Measurements from ENCODE around the gene ZNF678.

Gene ZNF678

GRCh38 chr1:227621211-227621610, 57.9 kb downstream of the ZNF678 start:
- no peak for DNase-seq
- no peaks in the 10 kb centered on the region for H3K36me3 ChIP-seq
- H3K4me3 ChIP-seq (ENCODE audit: low read depth, low read length), result no peak overlapping the region
- TF ChIP-seq CTCF (IDR thresholded peaks at IDR 0.05; ENCODE audit: low read depth, low read length), result no peak
- no peaks in the 10 kb centered on the region for H3K27me3 ChIP-seq (ENCODE audit: insufficient read depth, low read depth, severe bottlenecking)
- no peak overlapping the region for H3K27ac ChIP-seq
- no peaks in the 10 kb centered on the region for H3K9me3 ChIP-seq (ENCODE audit: severe bottlenecking)

GRCh38 chr1:227622739-227623475, 59.6 kb downstream of the ZNF678 start:
- no peak for DNase-seq
- H3K36me3 ChIP-seq, result no peaks in the 10 kb centered on the region
- no peak overlapping the region for H3K27ac ChIP-seq
- TF ChIP-seq CTCF (IDR thresholded peaks at IDR 0.05; ENCODE audit: low read depth, low read length), result no peak
- H3K27me3 ChIP-seq (ENCODE audit: insufficient read depth, low read depth, severe bottlenecking), result no peaks in the 10 kb centered on the region
- H3K9me3 ChIP-seq (ENCODE audit: severe bottlenecking), result no peaks in the 10 kb centered on the region
- H3K4me3 ChIP-seq (ENCODE audit: low read depth, low read length), result no peak overlapping the region

- Histone ChIP-seq H3K4me3 (ENCODE audit: low read depth, low read length) (no peak overlapping the region), H3K27me3 (ENCODE audit: insufficient read depth, low read depth, severe bottlenecking) (no peaks in the 10 kb centered on the region), H3K27ac (no peak overlapping the region), H3K9me3 (ENCODE audit: severe bottlenecking) (no peaks in the 10 kb centered on the region), H3K36me3 (no peaks in the 10 kb centered on the region)
- TF ChIP-seq CTCF (IDR thresholded peaks at IDR 0.05; ENCODE audit: low read depth, low read length), result no peak
- no peak for DNase-seq
These were observed 69.0 kb downstream of the ZNF678 start for GRCh38 chr1:227632325-227632724.

GRCh38 chr1:227635596-227635995, 72.2 kb downstream of the ZNF678 start:
- H3K27me3 ChIP-seq (ENCODE audit: insufficient read depth, low read depth, severe bottlenecking), result no peaks in the 10 kb centered on the region
- no peaks in the 10 kb centered on the region for H3K36me3 ChIP-seq
- H3K27ac ChIP-seq, result no peak overlapping the region
- H3K9me3 ChIP-seq (ENCODE audit: severe bottlenecking), result no peaks in the 10 kb centered on the region
- TF ChIP-seq CTCF (IDR thresholded peaks at IDR 0.05; ENCODE audit: low read depth, low read length), result no peak
- no peak overlapping the region for H3K4me3 ChIP-seq (ENCODE audit: low read depth, low read length)
- DNase-seq, result no peak

GRCh38 chr1:227654431-227654830, 91.1 kb downstream of the ZNF678 start:
- Histone ChIP-seq H3K36me3 (peaks cover 5% of the 10 kb centered on the region; the same call in 1 of the 2 replicates), H3K27ac (no peak overlapping the region), H3K4me3 (ENCODE audit: low read depth, low read length) (no peak overlapping the region), H3K9me3 (ENCODE audit: severe bottlenecking) (no peaks in the 10 kb centered on the region), H3K27me3 (ENCODE audit: insufficient read depth, low read depth, severe bottlenecking) (no peaks in the 10 kb centered on the region)
- DNase-seq, result no peak
- TF ChIP-seq CTCF (IDR thresholded peaks at IDR 0.05; ENCODE audit: low read depth, low read length), result no peak

Data from WERI-Rb-1 (cell line).